RKO (cell line): Measurements from ENCODE around the gene EZH1.
"Not testable (repeated sequence)": the region's sequence is repeated elsewhere in the genome, so short reads cannot be mapped to it uniquely, and the experiment has no call there.

Source experiments
- DNase-seq: peaks from one replicate; pipeline ENCODE4 v3.0.0-alpha.2; 2016; ENCODE audit warnings: low spot score

The EZH1 gene

GRCh38 chr17:42772945-42773289 lies 28.1 kb upstream of the EZH1 start:
- no peak for DNase-seq

DNA sequence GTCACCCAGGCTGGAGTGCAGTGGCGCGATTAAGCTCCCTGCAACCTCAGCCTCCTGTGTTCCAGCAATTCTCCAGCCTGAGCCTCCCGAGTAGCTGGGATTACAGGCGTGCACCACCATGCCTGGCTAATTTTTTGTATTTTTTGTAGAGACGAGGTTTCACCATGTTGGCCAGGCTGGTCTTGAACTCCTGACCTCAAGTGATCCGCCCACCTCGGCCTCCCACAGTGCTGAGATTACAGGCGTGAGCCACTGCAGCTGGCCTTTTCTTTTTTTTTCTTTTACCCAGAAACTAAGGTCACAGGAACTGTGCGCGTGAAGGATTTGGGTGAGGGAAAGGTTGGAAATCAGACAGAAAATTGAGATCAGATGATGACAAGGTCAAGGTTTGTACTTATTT lies 25.1 kb upstream of the EZH1 start:
- not testable (repeated sequence) for DNase-seq

GRCh38 chr17:42768006-42768405 lies 23.2 kb upstream of the EZH1 start:
- DNase-seq: not testable (repeated sequence)

- no peak for DNase-seq
These were observed 22.7 kb upstream of the EZH1 start for GRCh38 chr17:42767512-42767911.

DNA sequence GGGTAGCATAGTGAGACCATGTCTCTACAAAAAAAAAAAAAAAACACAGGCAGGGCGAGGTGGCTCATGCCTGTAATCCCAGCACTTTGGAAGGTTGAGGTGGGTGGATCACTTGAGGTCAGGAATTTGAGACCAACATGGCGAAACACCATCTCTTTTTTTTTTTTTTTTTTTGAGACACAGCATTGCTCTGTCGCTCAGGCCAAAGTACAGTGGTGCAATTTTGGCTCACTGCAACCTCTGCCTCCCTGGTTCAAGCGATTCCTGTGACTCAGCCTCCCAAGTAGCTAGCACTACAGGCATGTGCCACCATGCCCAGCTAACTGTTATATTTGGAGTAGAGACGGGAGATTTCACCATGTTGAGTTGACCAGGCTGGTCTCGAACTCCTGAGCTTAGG lies 21.3 kb upstream of the EZH1 start:
- DNase-seq: no peak

GRCh38 chr17:42761638-42762037 lies 16.8 kb upstream of the EZH1 start:
- no peak for DNase-seq

DNA sequence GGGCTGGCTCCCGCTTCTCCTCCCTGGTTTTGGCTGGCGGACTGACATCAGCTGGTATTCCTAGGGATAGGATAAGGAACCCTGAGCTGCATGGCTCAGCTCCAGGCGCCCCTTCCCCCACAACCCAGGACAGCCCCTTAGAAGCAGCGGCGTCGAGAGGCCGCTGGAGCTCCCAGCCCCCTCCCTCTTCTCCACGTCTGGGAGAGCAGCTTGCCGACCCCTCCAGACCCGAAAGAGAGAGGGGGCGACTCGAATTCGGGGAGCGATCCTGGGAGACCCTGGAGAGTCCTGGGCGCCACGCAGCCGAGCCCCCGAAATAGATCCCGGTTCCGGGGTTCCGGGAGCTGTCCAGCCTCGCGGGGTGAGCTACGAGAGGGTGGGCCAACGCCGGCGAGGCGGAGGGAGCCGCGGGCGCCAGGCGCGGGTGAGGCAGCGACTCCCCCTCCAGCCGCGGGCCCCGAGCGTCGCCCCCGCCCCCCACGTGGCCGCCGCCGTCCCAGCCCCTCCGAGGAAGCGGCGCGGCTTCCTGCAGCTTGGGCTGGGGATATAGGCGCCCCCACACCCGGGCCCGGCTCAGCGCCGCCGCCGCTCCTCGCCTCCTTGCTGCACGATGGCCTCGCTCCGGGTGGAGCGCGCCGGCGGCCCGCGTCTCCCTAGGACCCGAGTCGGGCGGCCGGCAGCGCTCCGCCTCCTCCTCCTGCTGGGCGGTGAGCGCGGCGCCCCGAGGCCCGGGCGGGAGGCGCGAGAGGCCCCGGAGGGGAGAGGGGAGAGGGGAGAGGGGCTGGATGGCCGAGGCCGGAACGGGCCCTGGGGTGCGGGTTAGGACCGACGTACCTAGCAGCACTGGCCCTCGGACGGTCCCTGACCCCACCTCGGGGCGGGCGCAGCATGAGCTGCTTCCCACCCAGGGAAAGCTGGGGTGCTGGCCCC lies 16.1 kb upstream of the EZH1 start, which contains the start of gene RAMP2:
TSS of gene RAMP2 (plus strand) at position 576 of the 930 bp plus-strand sequence. CDS start at position 611, 35 bp downstream.
- no peak for DNase-seq

- DNase-seq: no peak
These were observed 15.3 kb upstream of the EZH1 start for GRCh38 chr17:42759982-42760651.

- DNase-seq: peak; percentile 72
These were observed 9.9 kb upstream of the EZH1 start for GRCh38 chr17:42754782-42755181.

- DNase-seq: no peak
These were observed 6.8 kb upstream of the EZH1 start for GRCh38 chr17:42751628-42752027.

DNA sequence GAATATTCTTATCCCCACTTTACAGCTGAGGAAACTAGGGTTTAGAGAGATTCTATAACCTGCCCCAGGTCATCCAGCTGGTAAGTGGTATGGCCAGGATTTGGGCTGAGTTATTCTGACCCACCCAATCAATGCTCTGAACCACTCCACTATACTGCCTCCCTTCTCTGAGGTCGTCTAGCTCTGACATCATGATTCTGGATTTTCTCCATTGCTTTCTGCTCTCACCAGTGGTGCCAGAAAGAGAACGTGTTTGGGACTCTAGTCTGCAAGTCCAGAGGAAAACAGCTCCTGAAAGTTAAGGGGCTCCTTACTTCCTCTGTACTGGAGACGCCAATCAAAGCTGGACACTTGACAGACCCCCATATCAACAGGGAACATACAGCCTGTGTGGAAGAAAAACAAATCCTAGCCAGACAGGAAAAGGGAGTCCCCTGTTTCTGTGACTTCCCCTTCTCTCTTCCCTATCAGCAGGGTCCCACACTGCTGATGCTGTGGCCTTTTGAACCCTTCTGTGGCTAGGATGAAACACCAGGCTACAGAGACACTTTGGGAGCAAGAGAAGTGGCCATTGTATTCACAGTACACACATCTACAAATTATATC lies 6.0 kb upstream of the EZH1 start:
- no peak for DNase-seq

DNA sequence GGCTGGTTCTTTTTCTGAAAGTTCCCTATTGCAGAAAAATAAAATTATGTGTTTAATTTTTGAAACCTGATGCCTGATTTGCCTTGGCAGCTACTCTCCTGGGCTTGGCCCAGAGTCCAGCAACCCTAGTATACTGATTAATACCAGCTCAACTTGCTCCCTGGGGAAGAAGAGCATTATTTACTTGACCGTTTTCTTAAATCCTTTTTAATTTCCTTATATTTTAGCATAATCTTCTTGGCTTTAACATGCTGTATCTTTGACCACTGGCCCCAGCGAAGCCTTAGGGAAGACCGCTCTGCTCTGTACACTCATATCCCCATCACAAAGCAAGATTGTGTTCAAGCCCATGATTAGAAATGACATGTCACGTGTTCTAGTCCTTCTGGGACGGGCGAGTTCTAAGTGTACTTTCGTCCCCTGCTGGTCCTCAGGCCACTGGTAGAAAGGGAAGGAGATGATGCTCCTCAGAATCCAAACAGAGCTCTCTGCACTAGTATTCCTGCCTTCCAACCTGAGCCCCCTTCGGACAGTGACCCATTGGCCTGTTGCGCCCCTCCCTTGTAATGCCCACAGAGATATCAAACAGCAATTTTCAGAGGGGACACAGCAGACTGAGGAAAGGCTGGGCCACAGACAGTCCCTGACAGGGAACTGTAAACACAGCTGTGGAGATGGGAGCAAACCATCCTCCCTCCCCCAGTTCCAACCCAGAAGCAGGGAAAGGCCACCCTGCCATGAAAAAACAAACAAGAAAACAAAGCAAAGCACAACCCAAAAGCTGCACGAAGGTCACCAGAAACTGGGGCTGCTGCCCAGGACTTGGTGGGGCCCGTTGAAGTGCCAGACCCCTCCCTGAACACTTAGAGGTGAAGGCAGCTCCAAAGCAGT lies 4.3 kb upstream of the EZH1 start:
- no peak for DNase-seq

DNA sequence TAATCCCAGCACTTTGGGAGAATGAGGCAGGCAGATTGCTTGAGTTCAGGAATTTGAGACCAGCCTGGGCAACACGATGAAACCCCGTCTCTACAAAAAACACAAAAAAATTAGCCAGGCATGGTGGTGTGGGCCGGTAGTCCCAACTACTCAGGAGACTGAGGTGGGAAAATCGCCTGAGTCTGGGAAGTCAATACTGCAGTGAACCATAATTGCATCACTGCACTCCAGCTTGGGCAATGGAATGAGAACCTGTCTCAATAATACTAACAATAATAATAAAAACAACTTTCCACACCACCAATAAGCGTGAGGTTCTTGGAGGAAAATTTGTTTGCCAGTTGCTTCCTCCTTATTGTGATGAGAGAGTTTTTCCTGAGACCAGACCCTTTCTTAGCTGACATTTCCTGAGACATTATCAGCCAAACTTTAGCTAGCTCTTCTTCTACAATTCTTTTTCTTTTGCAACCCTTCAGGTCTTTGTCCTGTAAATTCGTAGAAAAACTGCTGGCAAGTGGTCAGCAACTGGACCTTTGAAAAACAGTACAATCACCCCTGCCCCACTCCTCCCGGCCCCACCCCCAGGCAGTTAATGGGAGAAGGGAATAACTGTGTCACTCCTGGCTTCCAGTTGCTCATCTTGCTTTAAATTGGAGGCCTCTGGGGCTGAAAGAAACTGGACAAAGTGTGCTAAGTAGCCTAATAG lies 3.5 kb upstream of the EZH1 start:
- DNase-seq: no peak

DNA sequence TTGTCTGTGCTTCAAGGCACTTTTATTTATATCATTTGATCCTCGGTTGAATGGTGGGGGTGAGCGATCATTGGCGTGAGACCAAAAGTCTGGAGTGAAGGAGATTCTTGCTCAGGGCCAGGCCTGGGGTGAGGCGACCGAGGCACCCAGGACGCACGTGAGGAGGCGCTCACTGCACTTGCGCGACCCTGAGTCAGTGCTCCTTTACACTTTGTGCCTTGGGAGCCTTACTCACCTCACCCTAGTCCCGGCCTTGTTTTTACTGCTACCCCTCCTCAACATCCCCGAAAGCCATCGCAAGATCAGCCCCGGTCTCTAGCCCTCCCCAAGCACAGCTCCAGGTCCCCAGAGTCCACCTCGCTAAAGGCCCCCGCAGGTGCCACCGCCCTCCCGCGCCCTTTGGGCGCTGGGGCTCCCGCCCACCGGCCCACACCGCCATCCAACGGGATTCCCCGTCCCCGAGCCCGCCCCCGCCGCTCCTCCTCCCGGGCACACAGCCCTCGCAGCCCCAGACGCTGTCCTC lies 496 bp downstream of the EZH1 start:
- peak; percentile 91 for DNase-seq

GRCh38 chr17:42743595-42744282 lies 1.1 kb downstream of the EZH1 start:
- DNase-seq: peak; percentile 75

DNA sequence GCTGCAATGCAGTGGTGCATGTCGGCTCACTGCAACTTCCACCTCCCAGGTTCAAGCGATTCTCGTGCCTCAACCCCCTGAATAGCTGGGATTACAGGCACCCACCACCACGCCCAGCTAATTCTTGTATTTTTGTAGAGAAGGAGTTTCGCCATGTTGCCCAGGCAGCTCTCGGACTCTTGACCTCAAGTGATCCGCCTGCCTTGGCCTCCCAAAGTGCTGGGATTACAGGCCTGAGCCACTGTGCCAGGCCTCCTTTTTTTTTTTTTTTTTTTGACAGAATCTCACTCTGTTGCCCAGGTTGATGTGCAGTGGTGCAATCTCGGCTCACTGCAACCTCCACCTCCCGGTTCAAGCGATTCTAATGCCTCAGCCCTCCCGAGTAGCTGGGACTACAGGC lies 1.9 kb downstream of the EZH1 start:
- DNase-seq: not testable (repeated sequence)

- DNase-seq: no peak
These were observed 4.1 kb downstream of the EZH1 start for GRCh38 chr17:42740699-42741098.

DNA sequence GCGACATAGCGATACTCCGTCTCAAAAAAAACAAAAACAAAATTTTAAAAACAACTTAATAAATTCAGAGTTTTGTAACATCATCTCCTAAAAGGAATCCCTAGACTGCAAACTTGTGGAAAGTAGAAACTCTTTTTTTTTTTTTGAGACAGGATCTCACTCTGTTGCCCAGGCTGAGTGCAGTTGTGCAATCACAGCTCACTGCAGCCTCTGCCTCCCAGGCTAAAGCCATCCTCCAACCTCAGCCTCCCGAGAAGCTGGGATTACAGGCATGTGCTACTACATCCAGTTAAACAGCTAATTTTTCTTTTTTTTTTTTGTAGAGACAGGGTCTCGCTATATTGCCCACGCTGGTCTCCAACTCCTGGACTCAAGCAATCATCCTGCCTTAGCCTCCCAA lies 19.7 kb downstream of the EZH1 start:
- DNase-seq: no peak

GRCh38 chr17:42723636-42724035 lies 21.2 kb downstream of the EZH1 start:
- DNase-seq: no peak

DNA sequence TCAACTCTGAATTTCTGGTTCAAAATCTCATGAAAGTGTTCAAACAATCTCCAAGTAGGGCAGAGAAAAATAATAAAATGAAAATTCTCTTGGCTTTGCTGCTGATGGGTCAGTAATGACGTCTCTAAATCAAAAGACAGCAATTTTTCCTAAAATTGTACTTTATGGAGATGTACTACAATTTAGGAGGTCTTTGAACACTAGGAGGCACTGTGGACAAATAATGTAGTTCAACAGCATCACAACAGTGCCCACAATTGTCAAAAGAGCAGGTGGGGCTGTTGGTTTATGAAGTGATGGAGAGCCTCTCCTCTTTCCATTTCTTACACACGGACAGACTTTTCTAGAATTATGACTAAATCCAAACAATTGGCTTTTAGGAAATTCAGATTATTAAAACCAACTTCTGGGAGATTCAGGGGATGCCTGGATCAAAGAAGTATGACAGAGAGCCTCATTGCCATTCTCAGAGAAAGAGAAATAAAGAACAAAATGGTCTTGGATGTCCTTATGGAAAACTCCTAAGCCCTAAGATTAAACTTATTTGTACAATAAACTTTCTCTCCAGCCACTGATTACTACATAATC lies 23.8 kb downstream of the EZH1 start:
- peak; percentile 71 for DNase-seq
